RKO (cell line): ENCODE measurements around the gene UQCRC1.

Source experiments
- DNase-seq: peaks from one replicate; pipeline ENCODE4 v3.0.0-alpha.2; 2016; ENCODE audit warnings: low spot score

Gene UQCRC1

DNA sequence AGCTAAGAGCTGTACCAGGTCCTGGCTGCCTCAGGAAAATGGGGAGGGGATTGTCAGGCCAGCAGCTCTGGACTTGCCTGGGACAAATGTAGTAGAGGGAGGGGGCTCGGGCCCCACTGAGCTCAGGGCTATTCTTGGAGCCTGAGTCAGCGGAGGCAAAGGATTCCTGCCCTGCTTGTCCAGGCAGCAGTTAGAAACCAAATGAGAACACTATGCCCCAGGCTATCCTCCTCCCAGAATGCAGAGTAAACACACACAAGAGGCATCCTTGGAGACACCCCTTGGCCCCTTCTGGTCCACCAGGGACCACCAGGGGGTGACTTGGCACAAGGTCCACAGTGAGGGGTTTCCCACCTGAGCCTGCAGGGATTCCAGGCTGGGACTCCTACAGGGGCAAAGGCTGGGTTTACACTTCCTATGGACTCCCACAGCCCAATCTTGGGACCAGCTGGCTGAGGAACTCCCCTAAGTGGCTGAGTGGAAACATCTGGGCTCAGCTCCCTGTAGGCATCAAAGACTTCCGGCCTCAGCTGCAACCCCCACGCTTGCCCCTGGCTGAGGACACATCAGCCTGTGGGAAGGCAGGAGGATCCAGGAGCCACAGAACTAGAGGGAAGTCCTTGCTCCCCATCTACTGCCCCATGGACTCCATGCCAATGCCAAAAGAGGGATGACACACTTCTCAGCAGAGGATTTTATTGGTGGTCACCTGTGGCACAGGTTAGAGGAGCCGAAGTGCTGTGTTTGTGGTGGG, 10.9 kb downstream of the UQCRC1 start:
- DNase-seq = no peak

DNA sequence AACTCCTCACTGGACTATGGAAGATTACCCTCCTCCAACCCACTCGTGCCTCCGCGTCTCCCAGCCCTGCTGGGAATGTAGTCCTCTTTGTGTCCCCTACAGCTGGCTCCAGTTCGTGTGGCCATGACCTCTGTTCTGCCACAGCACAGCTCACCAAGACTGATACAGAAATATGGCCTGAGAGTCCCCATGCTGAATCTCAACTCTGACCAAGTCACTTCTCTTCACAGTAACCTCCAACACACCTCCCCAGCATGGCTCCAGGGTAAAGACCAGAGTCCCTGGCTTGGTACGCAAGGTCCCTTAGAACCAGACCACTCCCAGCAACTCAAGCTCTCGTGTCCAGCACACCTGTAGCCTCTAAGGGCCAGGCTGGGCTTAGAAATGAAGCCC, 12.0 kb downstream of the UQCRC1 start:
- DNase-seq = no peak

DNA sequence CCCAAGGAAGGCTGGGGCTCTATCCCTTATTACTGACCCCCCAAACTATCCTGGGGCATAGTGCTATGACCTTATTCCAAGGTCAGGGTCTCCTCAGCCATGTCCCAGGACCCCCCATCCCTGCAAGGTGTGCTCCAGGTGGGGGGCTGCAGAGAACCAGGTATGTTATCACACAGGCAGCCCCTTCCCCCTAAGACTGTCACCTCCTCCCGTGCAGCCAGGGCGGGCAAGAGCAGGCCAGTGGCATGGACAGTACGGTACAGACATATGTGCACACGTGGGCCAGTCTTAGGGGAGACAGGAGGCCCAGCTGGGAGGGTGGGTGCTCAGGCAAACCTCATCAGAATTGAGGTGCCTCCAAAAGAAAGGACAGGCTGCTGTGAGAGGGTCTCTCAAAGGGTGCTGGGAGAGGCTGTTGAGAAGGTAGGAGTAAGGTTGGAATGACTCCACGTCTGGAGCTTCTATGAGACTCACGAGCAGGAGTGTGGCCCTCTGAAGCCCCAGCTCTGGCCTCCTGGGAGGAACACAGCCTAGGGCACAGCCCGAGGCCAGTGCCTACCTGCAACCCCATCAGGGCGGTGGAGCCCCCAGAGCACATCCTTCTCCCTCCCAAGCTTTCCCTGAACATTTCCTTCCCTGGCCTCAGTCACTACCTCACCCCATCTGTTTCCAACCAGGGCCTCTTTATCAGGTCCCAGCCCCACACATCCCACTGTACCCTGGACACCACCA, 12.6 kb downstream of the UQCRC1 start:
- DNase-seq = no peak

GRCh38 chr3:48596157-48596556, 13.3 kb downstream of the UQCRC1 start:
- DNase-seq = no peak

DNA sequence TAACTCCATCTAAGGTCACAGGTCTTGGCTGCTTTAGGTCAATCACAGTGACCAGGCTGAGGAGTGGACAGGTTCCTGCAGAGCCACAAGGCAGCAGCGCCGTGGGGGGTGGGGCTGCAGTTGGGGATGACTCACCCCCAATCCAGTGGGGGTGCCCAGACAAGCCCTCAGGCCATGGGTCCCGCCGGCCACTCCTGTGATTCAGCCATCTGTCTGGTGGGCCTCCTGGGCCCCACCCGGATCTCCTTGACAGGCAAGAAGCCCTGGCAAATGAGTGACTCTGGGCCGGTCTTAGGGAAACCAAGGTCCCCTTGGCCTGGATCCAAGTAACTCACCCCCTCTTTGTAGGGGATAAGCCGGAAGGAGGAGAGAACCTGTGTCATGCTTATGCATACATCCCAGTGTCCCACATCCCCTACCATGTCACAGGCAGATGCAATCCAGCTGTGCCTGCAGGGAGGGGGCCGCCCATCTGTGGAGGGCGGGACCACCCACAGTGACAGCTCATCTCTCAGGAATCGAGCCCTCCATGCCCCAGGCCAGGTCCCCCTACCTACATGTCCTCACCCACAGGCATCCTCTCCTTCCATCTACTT, 13.8 kb downstream of the UQCRC1 start:
- DNase-seq = peak; percentile 84

DNA sequence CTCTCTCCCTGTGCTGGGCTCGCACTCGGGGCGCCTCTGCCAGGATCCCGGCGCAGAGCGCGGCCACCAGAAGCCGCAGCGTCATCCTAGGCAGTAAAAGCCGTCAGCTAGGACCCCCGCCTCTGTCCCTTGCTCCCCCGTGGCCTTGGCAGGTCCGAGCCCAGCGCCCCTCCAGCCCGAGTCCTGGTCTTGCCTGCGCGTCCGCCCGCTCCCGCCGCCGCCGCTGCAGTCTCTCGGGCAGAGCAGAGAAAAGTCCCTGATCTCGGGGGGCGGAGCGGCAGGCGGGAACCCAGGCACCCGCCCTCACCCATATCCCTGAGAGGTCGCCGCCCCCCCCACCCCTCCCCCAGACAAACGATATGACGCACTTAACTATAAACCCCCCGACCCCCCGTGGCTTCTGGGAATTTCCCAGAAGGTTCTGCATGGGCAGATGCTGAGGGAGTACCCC, 14.3 kb downstream of the UQCRC1 start, which contains the start of gene COL7A1:
COL7A1 (minus strand) TSS at position 255 of the 451 bp plus-strand sequence; CDS start at position 85, 170 bp downstream.
- no peak for DNase-seq

DNA sequence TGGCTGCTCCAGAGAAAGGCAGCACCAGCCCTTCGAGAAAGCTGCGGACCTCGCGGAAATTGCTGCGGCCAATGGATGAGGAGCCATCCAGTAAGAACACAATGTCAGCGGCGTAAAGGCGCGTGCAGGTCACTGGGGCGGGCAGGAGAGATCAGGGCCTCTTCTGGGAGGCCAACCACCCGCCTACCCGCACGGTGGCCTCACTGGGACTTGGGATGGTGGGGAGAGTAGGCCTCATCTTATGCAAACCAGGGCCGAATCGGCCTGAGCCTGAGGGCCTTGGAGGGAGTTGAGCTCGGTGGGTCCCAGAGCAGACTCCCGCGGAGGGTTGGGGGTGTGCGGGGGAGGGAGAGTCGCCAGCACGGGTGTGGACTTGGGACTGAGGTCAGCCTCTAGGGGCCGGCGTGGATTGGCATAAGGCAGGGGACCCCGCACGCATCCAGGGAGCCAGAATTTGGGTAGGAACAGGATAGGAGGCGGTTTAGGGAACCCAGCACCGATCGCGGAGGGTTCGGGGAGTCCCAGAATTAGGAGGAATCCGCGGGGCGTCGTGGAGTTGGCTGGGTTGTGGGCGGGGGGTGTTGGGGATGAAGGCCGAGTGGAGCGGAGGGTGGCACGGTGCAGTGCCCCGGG, 14.9 kb downstream of the UQCRC1 start:
- no peak for DNase-seq

- no peak for DNase-seq
Observed at GRCh38 chr3:48593337-48593736, 16.1 kb downstream of the UQCRC1 start.

DNA sequence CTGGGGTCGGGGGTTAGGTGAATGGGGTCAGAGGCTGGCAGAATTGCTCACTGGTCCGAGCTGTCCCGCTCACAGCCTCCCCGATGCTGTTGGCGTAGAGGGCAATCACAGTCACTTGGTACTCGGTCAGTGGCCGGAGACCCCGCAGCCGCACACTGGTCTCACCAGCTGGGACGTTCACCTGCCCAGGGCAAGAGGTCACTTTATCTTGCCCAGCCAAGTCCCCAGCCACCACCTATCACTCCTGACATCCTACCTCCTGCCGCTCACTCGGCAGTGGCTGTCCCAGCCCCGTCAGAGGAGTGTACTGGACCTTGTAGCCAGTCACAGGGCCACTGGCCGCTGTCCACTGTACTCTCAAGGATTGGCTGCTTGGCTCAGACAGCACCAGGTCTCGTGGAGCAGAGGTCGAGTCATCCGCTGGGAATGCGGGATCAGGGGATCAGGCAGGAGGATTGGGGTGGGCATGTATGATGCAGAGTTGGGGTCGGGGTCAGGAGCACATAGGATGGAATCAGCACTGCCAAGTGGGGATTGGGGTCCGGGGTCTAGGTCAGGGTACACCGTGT, 16.8 kb downstream of the UQCRC1 start:
- peak; percentile 14 for DNase-seq

GRCh38 chr3:48591886-48592518, 17.4 kb downstream of the UQCRC1 start:
- DNase-seq = no peak

- DNase-seq = no peak
Observed at GRCh38 chr3:48591436-48591835, 18.0 kb downstream of the UQCRC1 start.

DNA sequence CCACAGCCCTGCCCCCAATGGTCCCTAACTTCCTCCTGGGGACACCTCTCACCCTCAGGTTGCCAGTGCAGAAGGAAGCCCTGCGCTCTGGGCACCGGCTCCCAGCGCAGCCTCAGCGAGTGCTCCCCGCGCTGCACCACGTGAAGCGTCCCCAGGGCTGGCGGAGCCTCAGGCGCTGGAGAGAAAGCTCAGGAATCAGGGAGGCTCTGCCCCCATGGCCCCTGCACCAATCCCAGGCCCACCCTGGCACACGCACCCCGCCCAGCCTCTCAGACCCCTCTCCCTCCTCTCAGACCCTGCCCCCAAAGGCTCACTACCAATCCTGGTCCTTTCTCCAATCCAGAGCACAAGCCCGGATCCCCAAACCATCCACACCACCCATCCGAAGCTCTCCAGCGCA, 21.2 kb downstream of the UQCRC1 start:
- no peak for DNase-seq

GRCh38 chr3:48587686-48588085, 21.8 kb downstream of the UQCRC1 start:
- DNase-seq = no peak

DNA sequence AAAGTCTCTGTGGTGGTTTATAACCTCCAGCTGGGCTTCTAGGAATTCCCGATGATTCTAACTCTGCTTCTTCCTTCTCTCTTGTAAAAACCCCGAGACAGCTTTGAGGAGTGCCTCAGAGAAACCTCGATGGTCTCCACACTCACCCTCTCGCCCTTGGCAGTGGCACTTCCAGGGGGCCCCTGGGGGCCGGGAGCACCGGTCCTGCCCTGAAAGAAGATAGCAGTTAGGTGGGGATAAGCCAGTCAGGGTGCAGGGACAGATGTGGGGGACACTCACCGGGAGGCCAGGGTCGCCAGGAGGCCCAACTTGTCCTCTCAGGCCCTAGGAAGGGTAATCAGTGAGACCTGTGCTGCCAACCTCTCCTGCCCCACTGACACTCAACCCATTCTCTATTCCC, 24.0 kb downstream of the UQCRC1 start:
- DNase-seq = no peak

GRCh38 chr3:48584836-48585235, 24.6 kb downstream of the UQCRC1 start:
- no peak for DNase-seq

DNA sequence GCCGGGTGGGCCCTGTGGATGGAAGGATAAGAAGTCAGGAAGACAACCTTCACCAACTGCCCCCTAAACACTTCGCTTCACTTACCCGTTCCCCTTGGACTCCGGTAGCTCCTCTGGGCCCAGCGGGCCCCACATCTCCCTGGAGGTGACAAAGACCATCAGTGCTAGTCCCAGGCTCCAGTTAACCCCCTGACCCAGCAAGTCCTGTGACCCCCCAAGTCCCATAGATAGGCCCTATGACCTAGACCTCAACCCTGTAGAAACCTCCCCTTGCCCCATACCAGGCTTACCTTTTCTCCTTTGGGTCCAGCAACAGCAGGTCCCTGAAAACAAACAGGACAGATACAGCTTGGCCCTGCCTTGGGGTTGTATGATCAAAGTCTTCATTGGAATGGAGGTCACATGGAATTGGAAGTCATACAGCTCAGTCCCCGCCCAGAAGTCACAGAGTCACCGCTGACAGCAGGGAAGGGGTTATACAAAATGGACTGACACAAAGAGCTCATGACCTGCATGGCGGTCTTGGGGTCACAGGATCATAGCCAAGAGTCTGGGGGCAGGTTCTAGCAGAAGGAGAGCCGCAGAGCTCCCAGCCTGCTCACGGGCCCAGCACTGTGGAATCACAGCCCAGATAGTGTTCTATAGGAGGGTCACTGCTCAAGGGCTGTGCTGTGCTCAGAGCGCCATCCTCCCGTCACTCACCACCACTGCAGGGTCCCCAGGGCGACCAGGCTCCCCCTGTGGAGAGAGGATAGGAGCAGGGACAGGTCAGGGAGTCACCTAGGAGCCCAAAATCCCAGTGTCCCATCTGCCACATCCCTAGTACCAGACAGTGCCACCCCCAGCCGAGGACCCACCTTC, 27.6 kb downstream of the UQCRC1 start:
- no peak for DNase-seq

- no peak for DNase-seq
Observed at GRCh38 chr3:48576647-48577046, 32.8 kb downstream of the UQCRC1 start.

GRCh38 chr3:48575366-48575765, 34.1 kb downstream of the UQCRC1 start:
- DNase-seq = no peak

- no peak for DNase-seq
Observed at GRCh38 chr3:48573973-48574585, 35.4 kb downstream of the UQCRC1 start.

- no peak for DNase-seq
Observed at GRCh38 chr3:48572517-48572916, 36.9 kb downstream of the UQCRC1 start.
